GM23338 (cell line): ENCODE results near the gene MICALL1.

Experiments
- CREB1 ChIP-seq: fragments of 250-450 bp; sonication (Bioruptor Pico); IDR thresholded peaks from 2 replicates; pipeline ENCODE4 v1.5.0; 2020; ENCODE audit warnings: low read depth, mild to moderate bottlenecking, moderate library complexity
- EZH2 ChIP-seq: fragments of 200-600 bp; sonication (generic); IDR thresholded peaks from one replicate; pipeline ENCODE4 v1.8.0; 2017; ENCODE audit warnings: antibody characterized with exemption, mild to moderate bottlenecking, low read depth; ENCODE audit not compliant: unreplicated experiment
- EZH2phosphoT487 ChIP-seq: fragments of 200-600 bp; sonication (generic); IDR thresholded peaks from one replicate; pipeline ENCODE4 v1.8.1; 2018; ENCODE audit warnings: antibody characterized with exemption; ENCODE audit not compliant: unreplicated experiment
- JUNB ChIP-seq: IDR thresholded peaks from one replicate; pipeline ENCODE4 v1.6.1; 2016; ENCODE audit warnings: antibody characterized with exemption; ENCODE audit not compliant: unreplicated experiment
- NANOG ChIP-seq: IDR thresholded peaks from 2 replicates; pipeline ENCODE4 v1.6.1; 2016; ENCODE audit warnings: antibody characterized with exemption, borderline replicate concordance
- POLR2AphosphoS5 ChIP-seq: IDR thresholded peaks from 2 replicates; pipeline ENCODE4 v1.6.1; 2016; ENCODE audit warnings: antibody characterized with exemption, low read depth
- ZNF114 ChIP-seq: fragments of 250-450 bp; sonication (Bioruptor Pico); IDR thresholded peaks from 2 replicates; pipeline ENCODE4 v1.5.0; 2020; ENCODE audit warnings: mild to moderate bottlenecking, moderate library complexity
- ZNF331 ChIP-seq: fragments of 250-450 bp; sonication (Bioruptor Pico); IDR thresholded peaks from 2 replicates; pipeline ENCODE4 v1.5.0; 2020; ENCODE audit warnings: low read depth, mild to moderate bottlenecking, moderate library complexity
- TF ChIP-seq, protein P1 (sequence below), 2 experiments: fragments of 200-600 bp in 1 of 2; sonication (generic) in 1 of 2; conservative IDR thresholded peaks; 2 replicates each; pipeline versions ENCODE4 v1.5.1 to v1.6.1; 2016 to 2017; ENCODE audit warnings: antibody characterized with exemption in 2 of 2, low read depth in 2 of 2, mild to moderate bottlenecking in 2 of 2, moderate library complexity in 1 of 2
- TF ChIP-seq, protein P2 (sequence below): IDR thresholded peaks from 2 replicates; pipeline ENCODE4 v1.6.1; 2016; ENCODE audit warnings: antibody characterized with exemption
- TF ChIP-seq, protein P3 (sequence below): IDR thresholded peaks from one replicate; pipeline ENCODE4 v1.6.1; 2018; ENCODE audit warnings: antibody characterized with exemption; ENCODE audit not compliant: unreplicated experiment
- TF ChIP-seq, protein P4 (sequence below): fragments of 250-450 bp; sonication (Bioruptor Pico); IDR thresholded peaks from 2 replicates; pipeline ENCODE4 v1.5.0; 2020; ENCODE audit warnings: mild to moderate bottlenecking, moderate library complexity

DNA sequence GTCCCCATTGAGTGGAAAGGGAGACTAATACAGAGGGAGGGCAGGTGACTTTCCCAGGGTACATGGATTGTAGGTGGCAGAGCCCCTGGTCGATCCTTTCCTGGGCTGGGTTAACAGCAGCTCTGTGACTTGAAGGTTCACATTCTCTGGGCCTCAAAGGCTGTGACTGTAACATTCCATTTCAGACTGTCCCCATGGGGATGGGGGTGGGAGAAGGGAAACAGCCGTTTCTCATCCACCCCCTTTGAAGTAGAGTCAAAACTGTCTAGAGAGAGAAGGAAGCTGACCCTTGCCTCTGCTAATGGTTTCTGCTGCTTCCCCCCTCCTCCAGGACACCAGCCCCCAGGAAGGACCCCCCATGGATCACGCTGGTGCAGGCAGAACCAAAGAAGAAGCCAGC is 19.2 kb downstream of the MICALL1 start:
- TF ChIP-seq EZH2phosphoT487 (no peak), EZH2 (no peak), POLR2AphosphoS5 (no peak), ZNF331 (CRISPR knock-in tag) (no peak), JUNB (no peak), CREB1 (CRISPR knock-in tag) (no peak), ZNF114 (CRISPR knock-in tag) (no peak), NANOG (no peak)
- TF ChIP-seq, protein P1, sequence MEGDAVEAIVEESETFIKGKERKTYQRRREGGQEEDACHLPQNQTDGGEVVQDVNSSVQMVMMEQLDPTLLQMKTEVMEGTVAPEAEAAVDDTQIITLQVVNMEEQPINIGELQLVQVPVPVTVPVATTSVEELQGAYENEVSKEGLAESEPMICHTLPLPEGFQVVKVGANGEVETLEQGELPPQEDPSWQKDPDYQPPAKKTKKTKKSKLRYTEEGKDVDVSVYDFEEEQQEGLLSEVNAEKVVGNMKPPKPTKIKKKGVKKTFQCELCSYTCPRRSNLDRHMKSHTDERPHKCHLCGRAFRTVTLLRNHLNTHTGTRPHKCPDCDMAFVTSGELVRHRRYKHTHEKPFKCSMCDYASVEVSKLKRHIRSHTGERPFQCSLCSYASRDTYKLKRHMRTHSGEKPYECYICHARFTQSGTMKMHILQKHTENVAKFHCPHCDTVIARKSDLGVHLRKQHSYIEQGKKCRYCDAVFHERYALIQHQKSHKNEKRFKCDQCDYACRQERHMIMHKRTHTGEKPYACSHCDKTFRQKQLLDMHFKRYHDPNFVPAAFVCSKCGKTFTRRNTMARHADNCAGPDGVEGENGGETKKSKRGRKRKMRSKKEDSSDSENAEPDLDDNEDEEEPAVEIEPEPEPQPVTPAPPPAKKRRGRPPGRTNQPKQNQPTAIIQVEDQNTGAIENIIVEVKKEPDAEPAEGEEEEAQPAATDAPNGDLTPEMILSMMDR (conservative IDR thresholded peaks at IDR 0.05; ENCODE audit: low read depth in 2 of 2): no peak
- TF ChIP-seq, protein P2, sequence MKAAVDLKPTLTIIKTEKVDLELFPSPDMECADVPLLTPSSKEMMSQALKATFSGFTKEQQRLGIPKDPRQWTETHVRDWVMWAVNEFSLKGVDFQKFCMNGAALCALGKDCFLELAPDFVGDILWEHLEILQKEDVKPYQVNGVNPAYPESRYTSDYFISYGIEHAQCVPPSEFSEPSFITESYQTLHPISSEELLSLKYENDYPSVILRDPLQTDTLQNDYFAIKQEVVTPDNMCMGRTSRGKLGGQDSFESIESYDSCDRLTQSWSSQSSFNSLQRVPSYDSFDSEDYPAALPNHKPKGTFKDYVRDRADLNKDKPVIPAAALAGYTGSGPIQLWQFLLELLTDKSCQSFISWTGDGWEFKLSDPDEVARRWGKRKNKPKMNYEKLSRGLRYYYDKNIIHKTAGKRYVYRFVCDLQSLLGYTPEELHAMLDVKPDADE: no peak
- TF ChIP-seq, protein P3, sequence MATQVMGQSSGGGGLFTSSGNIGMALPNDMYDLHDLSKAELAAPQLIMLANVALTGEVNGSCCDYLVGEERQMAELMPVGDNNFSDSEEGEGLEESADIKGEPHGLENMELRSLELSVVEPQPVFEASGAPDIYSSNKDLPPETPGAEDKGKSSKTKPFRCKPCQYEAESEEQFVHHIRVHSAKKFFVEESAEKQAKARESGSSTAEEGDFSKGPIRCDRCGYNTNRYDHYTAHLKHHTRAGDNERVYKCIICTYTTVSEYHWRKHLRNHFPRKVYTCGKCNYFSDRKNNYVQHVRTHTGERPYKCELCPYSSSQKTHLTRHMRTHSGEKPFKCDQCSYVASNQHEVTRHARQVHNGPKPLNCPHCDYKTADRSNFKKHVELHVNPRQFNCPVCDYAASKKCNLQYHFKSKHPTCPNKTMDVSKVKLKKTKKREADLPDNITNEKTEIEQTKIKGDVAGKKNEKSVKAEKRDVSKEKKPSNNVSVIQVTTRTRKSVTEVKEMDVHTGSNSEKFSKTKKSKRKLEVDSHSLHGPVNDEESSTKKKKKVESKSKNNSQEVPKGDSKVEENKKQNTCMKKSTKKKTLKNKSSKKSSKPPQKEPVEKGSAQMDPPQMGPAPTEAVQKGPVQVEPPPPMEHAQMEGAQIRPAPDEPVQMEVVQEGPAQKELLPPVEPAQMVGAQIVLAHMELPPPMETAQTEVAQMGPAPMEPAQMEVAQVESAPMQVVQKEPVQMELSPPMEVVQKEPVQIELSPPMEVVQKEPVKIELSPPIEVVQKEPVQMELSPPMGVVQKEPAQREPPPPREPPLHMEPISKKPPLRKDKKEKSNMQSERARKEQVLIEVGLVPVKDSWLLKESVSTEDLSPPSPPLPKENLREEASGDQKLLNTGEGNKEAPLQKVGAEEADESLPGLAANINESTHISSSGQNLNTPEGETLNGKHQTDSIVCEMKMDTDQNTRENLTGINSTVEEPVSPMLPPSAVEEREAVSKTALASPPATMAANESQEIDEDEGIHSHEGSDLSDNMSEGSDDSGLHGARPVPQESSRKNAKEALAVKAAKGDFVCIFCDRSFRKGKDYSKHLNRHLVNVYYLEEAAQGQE: no peak
- TF ChIP-seq, protein P4, sequence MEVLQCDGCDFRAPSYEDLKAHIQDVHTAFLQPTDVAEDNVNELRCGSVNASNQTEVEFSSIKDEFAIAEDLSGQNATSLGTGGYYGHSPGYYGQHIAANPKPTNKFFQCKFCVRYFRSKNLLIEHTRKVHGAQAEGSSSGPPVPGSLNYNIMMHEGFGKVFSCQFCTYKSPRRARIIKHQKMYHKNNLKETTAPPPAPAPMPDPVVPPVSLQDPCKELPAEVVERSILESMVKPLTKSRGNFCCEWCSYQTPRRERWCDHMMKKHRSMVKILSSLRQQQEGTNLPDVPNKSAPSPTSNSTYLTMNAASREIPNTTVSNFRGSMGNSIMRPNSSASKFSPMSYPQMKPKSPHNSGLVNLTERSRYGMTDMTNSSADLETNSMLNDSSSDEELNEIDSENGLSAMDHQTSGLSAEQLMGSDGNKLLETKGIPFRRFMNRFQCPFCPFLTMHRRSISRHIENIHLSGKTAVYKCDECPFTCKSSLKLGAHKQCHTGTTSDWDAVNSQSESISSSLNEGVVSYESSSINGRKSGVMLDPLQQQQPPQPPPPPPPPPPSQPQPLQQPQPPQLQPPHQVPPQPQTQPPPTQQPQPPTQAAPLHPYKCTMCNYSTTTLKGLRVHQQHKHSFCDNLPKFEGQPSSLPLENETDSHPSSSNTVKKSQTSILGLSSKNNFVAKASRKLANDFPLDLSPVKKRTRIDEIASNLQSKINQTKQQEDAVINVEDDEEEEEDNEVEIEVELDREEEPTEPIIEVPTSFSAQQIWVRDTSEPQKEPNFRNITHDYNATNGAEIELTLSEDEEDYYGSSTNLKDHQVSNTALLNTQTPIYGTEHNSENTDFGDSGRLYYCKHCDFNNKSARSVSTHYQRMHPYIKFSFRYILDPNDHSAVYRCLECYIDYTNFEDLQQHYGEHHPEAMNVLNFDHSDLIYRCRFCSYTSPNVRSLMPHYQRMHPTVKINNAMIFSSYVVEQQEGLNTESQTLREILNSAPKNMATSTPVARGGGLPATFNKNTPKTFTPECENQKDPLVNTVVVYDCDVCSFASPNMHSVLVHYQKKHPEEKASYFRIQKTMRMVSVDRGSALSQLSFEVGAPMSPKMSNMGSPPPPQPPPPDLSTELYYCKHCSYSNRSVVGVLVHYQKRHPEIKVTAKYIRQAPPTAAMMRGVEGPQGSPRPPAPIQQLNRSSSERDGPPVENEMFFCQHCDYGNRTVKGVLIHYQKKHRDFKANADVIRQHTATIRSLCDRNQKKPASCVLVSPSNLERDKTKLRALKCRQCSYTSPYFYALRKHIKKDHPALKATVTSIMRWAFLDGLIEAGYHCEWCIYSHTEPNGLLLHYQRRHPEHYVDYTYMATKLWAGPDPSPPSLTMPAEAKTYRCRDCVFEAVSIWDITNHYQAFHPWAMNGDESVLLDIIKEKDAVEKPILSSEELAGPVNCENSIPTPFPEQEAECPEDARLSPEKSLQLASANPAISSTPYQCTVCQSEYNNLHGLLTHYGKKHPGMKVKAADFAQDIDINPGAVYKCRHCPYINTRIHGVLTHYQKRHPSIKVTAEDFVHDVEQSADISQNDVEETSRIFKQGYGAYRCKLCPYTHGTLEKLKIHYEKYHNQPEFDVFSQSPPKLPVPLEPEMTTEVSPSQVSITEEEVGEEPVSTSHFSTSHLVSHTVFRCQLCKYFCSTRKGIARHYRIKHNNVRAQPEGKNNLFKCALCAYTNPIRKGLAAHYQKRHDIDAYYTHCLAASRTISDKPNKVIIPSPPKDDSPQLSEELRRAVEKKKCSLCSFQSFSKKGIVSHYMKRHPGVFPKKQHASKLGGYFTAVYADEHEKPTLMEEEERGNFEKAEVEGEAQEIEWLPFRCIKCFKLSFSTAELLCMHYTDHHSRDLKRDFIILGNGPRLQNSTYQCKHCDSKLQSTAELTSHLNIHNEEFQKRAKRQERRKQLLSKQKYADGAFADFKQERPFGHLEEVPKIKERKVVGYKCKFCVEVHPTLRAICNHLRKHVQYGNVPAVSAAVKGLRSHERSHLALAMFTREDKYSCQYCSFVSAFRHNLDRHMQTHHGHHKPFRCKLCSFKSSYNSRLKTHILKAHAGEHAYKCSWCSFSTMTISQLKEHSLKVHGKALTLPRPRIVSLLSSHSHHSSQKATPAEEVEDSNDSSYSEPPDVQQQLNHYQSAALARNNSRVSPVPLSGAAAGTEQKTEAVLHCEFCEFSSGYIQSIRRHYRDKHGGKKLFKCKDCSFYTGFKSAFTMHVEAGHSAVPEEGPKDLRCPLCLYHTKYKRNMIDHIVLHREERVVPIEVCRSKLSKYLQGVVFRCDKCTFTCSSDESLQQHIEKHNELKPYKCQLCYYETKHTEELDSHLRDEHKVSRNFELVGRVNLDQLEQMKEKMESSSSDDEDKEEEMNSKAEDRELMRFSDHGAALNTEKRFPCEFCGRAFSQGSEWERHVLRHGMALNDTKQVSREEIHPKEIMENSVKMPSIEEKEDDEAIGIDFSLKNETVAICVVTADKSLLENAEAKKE: no peak
